NCI-H128 (cell line): ENCODE results near the gene LIME1.
A peak's percentile ranks its signal among the peaks of the same experiment; 100 is the strongest.

ENCODE experiments used
- DNase-seq: peaks from one replicate; lab custom pipeline; 2025; ENCODE audit not compliant: unreplicated experiment; lab: John Stamatoyannopoulos, UW

The LIME1 gene

GRCh38 chr20:63696628-63697356 lies 39.7 kb upstream of the LIME1 start, which contains the start of gene TNFRSF6B:
Gene TNFRSF6B (plus strand): TSS chr20:63696652. CDS start chr20:63696768, 116 bp downstream.
- no peak for DNase-seq

- no peak for DNase-seq
These were observed 39.1 kb upstream of the LIME1 start for GRCh38 chr20:63697357-63697867.

- no peak for DNase-seq
These were observed 38.5 kb upstream of the LIME1 start for GRCh38 chr20:63697868-63698545.

GRCh38 chr20:63698739-63699465 lies 37.6 kb upstream of the LIME1 start:
- DNase-seq: no peak

GRCh38 chr20:63699466-63700198 lies 36.8 kb upstream of the LIME1 start:
- DNase-seq: no peak

- no peak for DNase-seq
These were observed 36.0 kb upstream of the LIME1 start for GRCh38 chr20:63700199-63701050.

GRCh38 chr20:63701051-63701328 lies 35.5 kb upstream of the LIME1 start:
- no peak for DNase-seq

- DNase-seq: no peak
These were observed 35.0 kb upstream of the LIME1 start for GRCh38 chr20:63701329-63702035.

GRCh38 chr20:63702036-63702665 lies 34.3 kb upstream of the LIME1 start:
- DNase-seq: no peak

GRCh38 chr20:63702751-63703470 lies 33.6 kb upstream of the LIME1 start:
- DNase-seq: no peak

- DNase-seq: no peak
These were observed 32.9 kb upstream of the LIME1 start for GRCh38 chr20:63703471-63703975.

GRCh38 chr20:63703976-63704748 lies 32.3 kb upstream of the LIME1 start:
- no peak for DNase-seq

GRCh38 chr20:63704749-63705117 lies 31.7 kb upstream of the LIME1 start:
- DNase-seq: no peak

GRCh38 chr20:63705232-63706026 lies 31.0 kb upstream of the LIME1 start:
- no peak for DNase-seq

- DNase-seq: no peak
These were observed 30.3 kb upstream of the LIME1 start for GRCh38 chr20:63706027-63706695.

GRCh38 chr20:63706852-63707557 lies 29.5 kb upstream of the LIME1 start:
- peak; percentile 7 for DNase-seq
